Trophoblast cell (in vitro differentiated cells and primary cell): ENCODE data around the gene THY1.

ENCODE experiments used
- DNase-seq, 2 donors: peaks; one replicate each; pipeline ENCODE4 v3.0.0-alpha.2; 2016
- H2AFZ ChIP-seq: 2 replicates; pipeline ENCODE4 v1.6.1; 2013; ENCODE audit warnings: low read length, moderate library complexity, mild to moderate bottlenecking; ENCODE audit not compliant: insufficient read depth, poor library complexity
- H2AK5ac ChIP-seq: 2 replicates; pipeline ENCODE4 v1.6.1; 2013; ENCODE audit warnings: mild to moderate bottlenecking, low read length
- H2BK120ac ChIP-seq: 2 replicates; pipeline ENCODE4 v1.6.1; 2013; ENCODE audit warnings: low read length, mild to moderate bottlenecking, moderate library complexity; ENCODE audit not compliant: insufficient read depth, poor library complexity
- H2BK12ac ChIP-seq: 2 replicates; pipeline ENCODE4 v1.6.1; 2013; ENCODE audit warnings: mild to moderate bottlenecking, low read length, moderate library complexity
- H2BK5ac ChIP-seq: 2 replicates; pipeline ENCODE4 v1.6.1; 2013; ENCODE audit warnings: low read length, low read depth, moderate library complexity, mild to moderate bottlenecking; ENCODE audit not compliant: poor library complexity
- H3K14ac ChIP-seq: 2 replicates; pipeline ENCODE4 v1.6.1; 2013; ENCODE audit warnings: mild to moderate bottlenecking, low read length
- H3K18ac ChIP-seq: 2 replicates; pipeline ENCODE4 v1.6.1; 2013; ENCODE audit warnings: mild to moderate bottlenecking, low read length
- H3K23ac ChIP-seq: 2 replicates; pipeline ENCODE4 v1.6.1; 2013; ENCODE audit warnings: low read length
- H3K27ac ChIP-seq: 2 replicates; pipeline ENCODE4 v1.5.1; 2013; ENCODE audit warnings: low read depth, mild to moderate bottlenecking, inconsistent platforms, low read length, moderate library complexity
- H3K27me3 ChIP-seq: 2 replicates; pipeline ENCODE4 v1.6.1; 2013; ENCODE audit warnings: inconsistent platforms, mild to moderate bottlenecking, low read length, moderate library complexity; ENCODE audit not compliant: insufficient read depth
- H3K36me3 ChIP-seq, 2 experiments: 1 replicate in 1 of 2; 2 replicates in 1 of 2; pipeline ENCODE4 v1.6.1; 2013; ENCODE audit warnings: low read length in 2 of 2, mild to moderate bottlenecking in 2 of 2, moderate library complexity in 1 of 2; ENCODE audit not compliant: insufficient read depth in 2 of 2, control insufficient read depth in 1 of 2
- H3K4ac ChIP-seq: 2 replicates; pipeline ENCODE4 v1.6.1; 2013; ENCODE audit warnings: low read depth, mild to moderate bottlenecking, low read length, moderate library complexity
- H3K4me1 ChIP-seq, 2 experiments: 1 replicate in 1 of 2; 2 replicates in 1 of 2; pipeline ENCODE4 v1.6.1; 2013; ENCODE audit warnings: low read length in 2 of 2, mild to moderate bottlenecking in 2 of 2, moderate library complexity in 1 of 2; ENCODE audit not compliant: insufficient read depth in 2 of 2, control insufficient read depth in 1 of 2
- H3K4me2 ChIP-seq: 2 replicates; pipeline ENCODE4 v1.6.1; 2013; ENCODE audit warnings: inconsistent platforms, mild to moderate bottlenecking, low read length, moderate library complexity
- H3K4me3 ChIP-seq: 2 replicates; pipeline ENCODE4 v1.5.1; 2013; ENCODE audit warnings: mild to moderate bottlenecking, low read depth, low read length, inconsistent platforms
- H3K79me1 ChIP-seq: one replicate; pipeline ENCODE4 v1.6.1; 2013; ENCODE audit warnings: low read length
- H3K79me2 ChIP-seq: 2 replicates; pipeline ENCODE4 v1.6.1; 2013; ENCODE audit warnings: low read length, mild to moderate bottlenecking; ENCODE audit not compliant: control insufficient read depth, insufficient read depth, poor library complexity
- H3K9ac ChIP-seq: 2 replicates; pipeline ENCODE4 v1.6.1; 2013; ENCODE audit warnings: mild to moderate bottlenecking, low read length
- H3K9me3 ChIP-seq: 2 replicates; pipeline ENCODE4 v1.6.1; 2013; ENCODE audit warnings: low read depth, mild to moderate bottlenecking, control low read depth, inconsistent platforms, low read length; ENCODE audit not compliant: insufficient read depth
- H4K12ac ChIP-seq: 2 replicates; pipeline ENCODE4 v1.6.1; 2013; ENCODE audit warnings: low read depth, mild to moderate bottlenecking, low read length, moderate library complexity
- H4K8ac ChIP-seq: 2 replicates; pipeline ENCODE4 v1.6.1; 2013; ENCODE audit warnings: low read depth, mild to moderate bottlenecking, low read length, moderate library complexity
- H4K91ac ChIP-seq: one replicate; pipeline ENCODE4 v1.6.1; 2013; ENCODE audit warnings: low read depth, mild to moderate bottlenecking, low read length, moderate library complexity
- whole genome bisulfite sequencing: extraction: QIAGEN DNeasy Blood & Tissue Kit; methylation state at CpG from one replicate; pipeline ENCODE4 v1.1.7; 2013; ENCODE audit warnings: missing lambda C conversion rate; ENCODE audit not compliant: insufficient read length, insufficient coverage; ENCODE audit errors: extremely low coverage; 5-methylcytosine and 5-hydroxymethylcytosine counted together

The THY1 gene

DNA sequence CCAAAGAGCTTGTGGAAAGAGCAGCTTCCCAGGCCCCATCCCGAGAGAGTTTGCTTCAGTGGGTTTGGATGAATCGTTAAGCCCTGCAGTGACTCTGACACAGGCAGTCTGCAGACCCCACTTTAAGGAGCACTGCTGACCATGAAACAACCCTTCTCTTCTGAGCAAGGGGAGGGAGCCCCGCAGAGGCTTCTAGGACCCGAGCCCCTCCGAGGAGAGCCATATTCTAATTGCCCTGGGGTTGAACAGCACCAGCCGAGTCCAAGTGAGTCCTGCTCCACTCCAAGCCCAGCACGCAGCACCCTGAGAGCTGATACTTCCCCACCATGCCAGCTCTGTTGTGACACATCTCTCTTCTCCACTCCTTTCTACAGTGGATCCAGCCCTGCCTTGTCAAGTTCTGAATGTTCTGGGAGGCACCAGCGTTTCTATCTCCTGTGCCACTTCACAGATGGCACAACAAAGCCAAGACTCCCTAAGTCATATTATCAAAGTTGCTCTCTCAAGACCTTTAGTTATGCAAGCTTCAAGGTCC lies 51.8 kb downstream of the THY1 start:
- Histone ChIP-seq H3K4me2 (no peak overlapping the region), H2BK5ac (no peak overlapping the region), H2AFZ (no peak overlapping the region), H3K79me2 (no peaks in the 10 kb centered on the region), H2AK5ac (no peak overlapping the region), H4K91ac (no peak overlapping the region), H3K4me1 (peaks cover 4 to 5% of the 10 kb centered on the region in 2 experiments), H3K18ac (no peak overlapping the region), H2BK120ac (no peak overlapping the region), H2BK12ac (no peak overlapping the region), H3K9me3 (no peaks in the 10 kb centered on the region), H4K8ac (no peak overlapping the region), H3K14ac (no peak overlapping the region), H3K23ac (no peak overlapping the region), H3K27me3 (no peaks in the 10 kb centered on the region), H3K36me3 (no peaks in the 10 kb centered on the region), H3K9ac (no peak overlapping the region), H3K4me3 (no peak overlapping the region), H3K27ac (no peak overlapping the region), H4K12ac (no peak overlapping the region), H3K4ac (no peak overlapping the region), H3K79me1 (peaks cover 2% of the 10 kb centered on the region)
- WGBS = no CpG with 5 or more reads among the region's 8 CpGs
- DNase-seq = no peak

DNA sequence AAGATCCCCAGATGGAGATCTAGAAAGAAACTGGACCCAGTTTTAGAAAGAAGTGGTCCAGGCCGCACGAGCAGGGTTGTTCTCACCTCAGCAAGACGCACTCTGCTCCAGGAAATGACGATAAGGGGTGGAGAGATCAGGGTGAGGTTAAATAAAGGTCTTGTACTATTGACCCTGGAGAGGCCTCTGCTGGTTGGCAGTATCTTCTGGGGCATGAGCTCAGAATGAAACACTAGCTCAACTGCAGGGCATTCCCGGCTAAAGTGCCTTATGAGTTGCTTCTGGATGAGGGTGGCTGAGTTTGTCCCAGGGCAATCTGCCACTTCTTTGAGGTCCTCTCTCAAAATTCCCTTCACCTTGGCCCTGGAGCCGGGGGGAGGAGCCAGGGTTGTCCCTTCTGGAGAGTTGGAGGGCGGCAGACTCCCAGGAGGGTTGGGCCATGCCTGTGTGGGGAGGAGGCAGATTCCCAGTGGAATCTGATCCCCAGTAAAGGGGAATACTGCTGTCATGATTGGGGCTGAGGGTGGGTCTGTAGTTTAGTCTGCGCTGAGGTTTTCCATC lies 52.4 kb downstream of the THY1 start:
- Histone ChIP-seq H4K8ac (no peak overlapping the region), H3K36me3 (no peaks in the 10 kb centered on the region), H3K23ac (no peak overlapping the region), H3K4me1 (peaks cover 4 to 5% of the 10 kb centered on the region in 2 experiments), H2BK120ac (no peak overlapping the region), H3K27ac (no peak overlapping the region), H3K9ac (no peak overlapping the region), H3K27me3 (no peaks in the 10 kb centered on the region), H3K4me2 (no peak overlapping the region), H3K14ac (no peak overlapping the region), H3K79me1 (peaks cover 2% of the 10 kb centered on the region), H3K4ac (no peak overlapping the region), H2BK5ac (no peak overlapping the region), H2AFZ (no peak overlapping the region), H3K79me2 (no peaks in the 10 kb centered on the region), H3K9me3 (no peaks in the 10 kb centered on the region), H4K91ac (no peak overlapping the region), H3K18ac (no peak overlapping the region), H3K4me3 (no peak overlapping the region), H2AK5ac (no peak overlapping the region), H4K12ac (no peak overlapping the region), H2BK12ac (no peak overlapping the region)
- no peak for DNase-seq
- WGBS = no CpG with 5 or more reads among the region's 8 CpGs

DNA sequence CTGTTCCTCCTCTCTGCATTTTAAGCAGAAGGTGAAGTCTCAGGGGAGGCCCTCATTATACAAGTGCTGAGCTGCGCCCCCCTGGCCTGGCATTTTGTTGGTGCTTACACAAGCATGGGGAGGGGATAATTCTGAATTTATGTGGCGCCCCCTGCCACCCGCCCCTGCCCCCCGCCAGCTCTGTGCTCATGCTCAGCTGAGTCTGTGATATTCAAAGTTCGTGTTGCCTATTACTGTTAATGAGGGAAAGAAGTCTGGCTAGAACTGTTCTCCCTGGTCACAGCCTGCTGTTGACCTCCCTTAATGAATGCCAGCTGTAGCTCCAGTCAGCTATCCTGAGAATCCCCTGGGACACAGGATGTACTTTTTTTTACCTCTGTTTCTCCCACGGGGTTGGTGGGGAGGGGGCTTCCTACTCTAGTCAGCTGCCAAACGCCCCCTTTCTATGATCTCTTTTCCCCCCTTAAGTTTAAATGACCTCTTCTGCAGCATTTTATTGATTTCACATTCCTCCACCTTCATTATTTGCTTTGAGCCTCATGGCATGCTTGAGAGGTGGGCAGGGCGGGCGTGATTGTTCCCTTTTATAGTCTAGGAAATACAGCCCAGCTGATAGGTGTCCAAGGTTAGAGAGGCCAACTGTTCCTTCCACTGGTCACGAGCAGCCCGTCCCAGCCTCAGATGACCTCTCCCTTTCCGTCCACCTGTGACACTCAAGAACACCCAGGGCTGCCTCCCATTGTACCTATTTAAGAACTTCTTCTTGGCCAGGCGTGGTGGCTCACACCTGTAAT lies 53.6 kb downstream of the THY1 start:
- no peak overlapping the region for H3K4me2 ChIP-seq
- no peak overlapping the region for H3K14ac ChIP-seq
- H3K4me1 ChIP-seq = peaks cover 4 to 5% of the 10 kb centered on the region in 2 experiments
- no peaks in the 10 kb centered on the region for H3K9me3 ChIP-seq
- no peak overlapping the region for H2BK120ac ChIP-seq
- no CpG with 5 or more reads among the region's 13 CpGs for WGBS
- no peak overlapping the region for H2BK12ac ChIP-seq
- no peaks in the 10 kb centered on the region for H3K27me3 ChIP-seq
- DNase-seq = no peak
- H4K8ac ChIP-seq = no peak overlapping the region
- H3K36me3 ChIP-seq = no peaks in the 10 kb centered on the region
- H3K9ac ChIP-seq = no peak overlapping the region
- H3K23ac ChIP-seq = no peak overlapping the region
- H4K91ac ChIP-seq = no peak overlapping the region
- H3K4me3 ChIP-seq = no peak overlapping the region
- H3K79me2 ChIP-seq = no peaks in the 10 kb centered on the region
- H3K18ac ChIP-seq = no peak overlapping the region
- no peak overlapping the region for H3K4ac ChIP-seq
- H2AK5ac ChIP-seq = no peak overlapping the region
- H4K12ac ChIP-seq = no peak overlapping the region
- H2AFZ ChIP-seq = no peak overlapping the region
- no peak overlapping the region for H3K27ac ChIP-seq
- peaks cover 2% of the 10 kb centered on the region for H3K79me1 ChIP-seq
- H2BK5ac ChIP-seq = no peak overlapping the region

DNA sequence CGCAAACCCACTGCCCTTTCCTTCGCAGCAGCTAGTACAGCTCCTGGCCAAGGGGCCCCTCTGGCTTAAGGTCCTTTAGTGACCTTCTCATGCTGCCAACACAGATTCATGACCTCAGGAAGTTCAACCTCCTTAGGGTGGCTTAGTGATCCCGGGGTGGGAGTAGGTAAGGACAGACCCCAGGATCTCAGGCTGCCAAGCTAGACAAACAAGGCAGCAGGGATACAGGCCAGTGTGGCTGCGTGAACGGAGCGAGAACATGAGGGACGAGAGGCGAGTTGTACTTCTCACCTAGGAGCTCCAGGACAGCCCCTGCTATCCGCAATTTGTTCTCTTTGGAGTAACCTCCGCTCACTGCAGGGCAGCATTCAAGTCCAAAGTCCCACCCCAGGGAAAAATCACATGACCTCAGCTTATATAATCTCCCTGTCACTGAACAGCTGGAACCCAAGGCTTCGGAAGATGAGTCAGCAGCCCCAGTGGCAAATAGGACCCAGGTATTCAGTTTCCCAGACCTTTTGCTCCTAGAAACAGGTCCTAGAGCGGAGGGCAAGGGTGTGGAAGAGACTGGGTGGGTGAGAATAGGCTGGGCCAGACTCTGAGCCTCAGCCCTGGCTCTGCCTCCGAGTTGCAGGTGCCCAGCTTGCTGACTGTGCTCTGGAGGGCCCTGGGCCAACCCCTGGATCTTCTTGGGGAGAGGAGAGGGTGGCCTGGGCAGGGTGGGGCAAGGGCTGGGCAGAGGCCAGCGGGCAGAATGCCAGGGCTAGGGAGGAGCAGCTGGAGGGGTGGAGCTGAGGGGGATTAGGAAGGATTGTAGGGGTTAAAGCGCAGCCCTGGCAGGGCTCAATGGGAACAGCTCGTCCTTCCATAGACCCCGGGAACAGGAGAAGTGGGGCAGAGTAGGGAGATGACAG lies 54.6 kb downstream of the THY1 start:
- H3K27me3 ChIP-seq = no peaks in the 10 kb centered on the region
- H3K4me2 ChIP-seq = no peak overlapping the region
- H3K4me1 ChIP-seq = peaks cover 7 to 8% of the 10 kb centered on the region in 2 experiments
- H3K18ac ChIP-seq = no peak overlapping the region
- no peaks in the 10 kb centered on the region for H3K9me3 ChIP-seq
- no peak overlapping the region for H2BK120ac ChIP-seq
- H3K4me3 ChIP-seq = no peak overlapping the region
- no peaks in the 10 kb centered on the region for H3K36me3 ChIP-seq
- H3K79me1 ChIP-seq = peaks cover 3% of the 10 kb centered on the region
- no peak overlapping the region for H3K4ac ChIP-seq
- no peak overlapping the region for H2BK5ac ChIP-seq
- no peak overlapping the region for H4K8ac ChIP-seq
- no peak overlapping the region for H3K27ac ChIP-seq
- H2BK12ac ChIP-seq = no peak overlapping the region
- no CpG with 5 or more reads among the region's 17 CpGs for WGBS
- H4K91ac ChIP-seq = no peak overlapping the region
- no peak overlapping the region for H3K14ac ChIP-seq
- peaks cover 2% of the 10 kb centered on the region for H3K79me2 ChIP-seq
- no peak overlapping the region for H3K9ac ChIP-seq
- no peak overlapping the region for H2AK5ac ChIP-seq
- H2AFZ ChIP-seq = no peak overlapping the region
- H3K23ac ChIP-seq = no peak overlapping the region
- no peak overlapping the region for H4K12ac ChIP-seq
- DNase-seq = no peak
